PC-3 (cell line): ENCODE data around the gene SPSB1.

Source experiments
- EZH2 ChIP-seq: fragments of 300-600 bp; sonication (generic); IDR thresholded peaks from one replicate; pipeline ENCODE4 v1.6.1; 2017; ENCODE audit warnings: antibody characterized with exemption, mild to moderate bottlenecking, low read length; ENCODE audit not compliant: unreplicated experiment
- TF ChIP-seq, protein P1 (sequence below): fragments of 300-600 bp; sonication (generic); conservative IDR thresholded peaks from 2 replicates; pipeline ENCODE4 v1.5.1; 2017; ENCODE audit warnings: antibody characterized with exemption, low read depth, mild to moderate bottlenecking, low read length

- TF ChIP-seq, protein P1, sequence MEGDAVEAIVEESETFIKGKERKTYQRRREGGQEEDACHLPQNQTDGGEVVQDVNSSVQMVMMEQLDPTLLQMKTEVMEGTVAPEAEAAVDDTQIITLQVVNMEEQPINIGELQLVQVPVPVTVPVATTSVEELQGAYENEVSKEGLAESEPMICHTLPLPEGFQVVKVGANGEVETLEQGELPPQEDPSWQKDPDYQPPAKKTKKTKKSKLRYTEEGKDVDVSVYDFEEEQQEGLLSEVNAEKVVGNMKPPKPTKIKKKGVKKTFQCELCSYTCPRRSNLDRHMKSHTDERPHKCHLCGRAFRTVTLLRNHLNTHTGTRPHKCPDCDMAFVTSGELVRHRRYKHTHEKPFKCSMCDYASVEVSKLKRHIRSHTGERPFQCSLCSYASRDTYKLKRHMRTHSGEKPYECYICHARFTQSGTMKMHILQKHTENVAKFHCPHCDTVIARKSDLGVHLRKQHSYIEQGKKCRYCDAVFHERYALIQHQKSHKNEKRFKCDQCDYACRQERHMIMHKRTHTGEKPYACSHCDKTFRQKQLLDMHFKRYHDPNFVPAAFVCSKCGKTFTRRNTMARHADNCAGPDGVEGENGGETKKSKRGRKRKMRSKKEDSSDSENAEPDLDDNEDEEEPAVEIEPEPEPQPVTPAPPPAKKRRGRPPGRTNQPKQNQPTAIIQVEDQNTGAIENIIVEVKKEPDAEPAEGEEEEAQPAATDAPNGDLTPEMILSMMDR = no peak
- no peak for TF ChIP-seq EZH2
These were observed 17.3 kb downstream of the SPSB1 start for GRCh38 chr1:9309991-9310390.
